HepG2 (cell line): ENCODE data around the gene TMEM231. TPM values are rescaled to one million over a fixed set of nuclear protein-coding genes. Genes with fewer than 3 reads are reported as not detected.

ENCODE experiments used
- ATAC-seq: fragments of 200-7000 bp; cut with Tn5 transposase; 3 replicates; pipeline ENCODE4 v1.9.1; 2020; ENCODE audit warnings: mild to moderate bottlenecking, moderate library complexity
- BruUV-seq: library from RNA; stranded (reverse); fragments of 400-500 nt; replicated peaks from 2 replicates; lab custom pipeline; 2021; lab: Mats Ljungman, UMichigan
- CTCF ChIA-PET: fragments of 300-600 bp; formaldehyde crosslinking; extraction: SDS; loops from one replicate; lab custom pipeline; 2021; ENCODE audit warnings: low total read pairs, inconsistent platforms, low intra/inter-chr PET ratio; lab: Yijun Ruan, JAX
- POLR2A ChIA-PET: fragments of 350-600 bp; sonication (Branson Sonifier 250); formaldehyde crosslinking; loops from one replicate; lab custom pipeline; 2020; ENCODE audit warnings: antibody characterized with exemption, inconsistent platforms; lab: Yijun Ruan, JAX
- DNase-seq: peaks from one replicate; pipeline ENCODE4 v3.0.0-alpha.2; 2015; ENCODE audit warnings: low spot score
- FAIRE-seq: peaks from 3 replicates; lab custom pipeline; 2011; peaks lifted over from hg19 to GRCh38; lab: Jason Lieb, UNC
- H2AFZ ChIP-seq: one replicate; pipeline ENCODE4 v1.6.1; 2011; ENCODE audit warnings: low read length, inconsistent platforms
- H3K27ac ChIP-seq: fragments of 300-600 bp; 3 replicates; pipeline ENCODE4 v1.8.0; 2011; ENCODE audit warnings: mixed run types, mild to moderate bottlenecking, mixed read lengths, low read length, inconsistent platforms; ENCODE audit not compliant: insufficient read depth; ENCODE audit errors: extremely low read length
- H3K27me3 ChIP-seq, 2 experiments: fragments of 200-600 bp in 1 of 2; 2 replicates in 1 of 2; 3 replicates in 1 of 2; pipeline versions ENCODE4 v1.6.0 to v1.8.0; 2011; ENCODE audit warnings: low read length in 2 of 2, mild to moderate bottlenecking in 2 of 2, moderate library complexity in 2 of 2, inconsistent platforms in 1 of 2; ENCODE audit not compliant: insufficient read depth in 2 of 2, control insufficient read depth in 1 of 2
- H3K36me3 ChIP-seq, 2 experiments: fragments of 200-600 bp in 1 of 2; replicated peaks in 1 of 2; 2 replicates in 1 of 2; 3 replicates in 1 of 2; pipeline versions ENCODE4 v1.5.1 to v1.8.0; 2011; ENCODE audit warnings: low read length in 2 of 2, inconsistent platforms in 1 of 2; ENCODE audit not compliant: insufficient read depth in 2 of 2, control insufficient read depth in 1 of 2
- H3K4me1 ChIP-seq: 2 replicates; pipeline ENCODE4 v1.5.1; 2012; ENCODE audit warnings: low read length, inconsistent platforms; ENCODE audit not compliant: insufficient read depth
- H3K4me2 ChIP-seq: 2 replicates; pipeline ENCODE4 v1.6.0; 2011; ENCODE audit warnings: low read depth, low read length, inconsistent platforms
- H3K4me3 ChIP-seq, 3 experiments: fragments of 200-600 bp in 1 of 3; sonication (generic), shearing (Covaris generic) in 1 of 3; replicated peaks in 1 of 3; 2 replicates each; pipeline ENCODE4 v1.5.1; 2011 to 2016; ENCODE audit warnings: low read length in 3 of 3, inconsistent platforms in 2 of 3, low read depth in 2 of 3, mild to moderate bottlenecking in 2 of 3, control low read depth in 1 of 3, mixed read lengths in 1 of 3; ENCODE audit not compliant: insufficient read depth in 1 of 3
- H3K79me2 ChIP-seq: one replicate; pipeline ENCODE4 v1.6.1; 2011; ENCODE audit warnings: low read length, inconsistent platforms; ENCODE audit not compliant: insufficient read depth
- H3K9ac ChIP-seq: 2 replicates; pipeline ENCODE4 v1.6.0; 2011; ENCODE audit warnings: mild to moderate bottlenecking, low read depth, low read length, inconsistent platforms; ENCODE audit not compliant: insufficient read depth
- H3K9me3 ChIP-seq: 2 replicates; pipeline ENCODE4 v1.5.1; 2012; ENCODE audit warnings: mild to moderate bottlenecking, low read length
- H4K20me1 ChIP-seq: 2 replicates; pipeline ENCODE4 v1.6.0; 2011; ENCODE audit warnings: inconsistent platforms, mild to moderate bottlenecking, low read length, moderate library complexity; ENCODE audit not compliant: insufficient read depth
- AHDC1 ChIP-seq: sonication (generic); formaldehyde crosslinking; IDR thresholded peaks from 2 replicates; pipeline ENCODE4 v1.5.1; 2020; ENCODE audit warnings: mild to moderate bottlenecking, missing genetic modification reagents, borderline replicate concordance
- ATAD3A ChIP-seq: sonication (generic); formaldehyde crosslinking; IDR thresholded peaks from 2 replicates; pipeline ENCODE4 v1.4.0; 2020; ENCODE audit warnings: missing genetic modification reagents
- BCL3 ChIP-seq: sonication (generic); formaldehyde crosslinking; IDR thresholded peaks from 2 replicates; pipeline ENCODE4 v1.5.1; 2020; ENCODE audit warnings: mild to moderate bottlenecking, missing genetic modification reagents, moderate library complexity
- TCF12 ChIP-seq, 2 experiments: fragments of 450-650 bp in 1 of 2; sonication (generic) in 1 of 2; formaldehyde crosslinking in 1 of 2; IDR thresholded peaks; 2 replicates each; pipeline versions ENCODE4 v1.6.1 to v1.8.0; 2017 to 2022; ENCODE audit warnings: antibody characterized with exemption in 1 of 2, mild to moderate bottlenecking in 1 of 2, missing genetic modification reagents in 1 of 2, moderate library complexity in 1 of 2
- ZNF264 ChIP-seq: sonication (generic); formaldehyde crosslinking; IDR thresholded peaks from 2 replicates; pipeline ENCODE4 v1.4.0; 2020; ENCODE audit warnings: missing genetic modification reagents
- WGBS: methylation state at CpG from one replicate; pipeline ENCODE4 v1.1.6; 2017; ENCODE audit warnings: low lambda C conversion rate; 5-methylcytosine and 5-hydroxymethylcytosine counted together
- in situ Hi-C: cut with HindIII; loops from 2 replicates; pipeline ENCODE4 v1.10.0; 2017; ENCODE audit warnings: low pct_unique_long_range_greater_than_20kb; ENCODE audit not compliant: extremely low pct_ligation_motif_present
- intact Hi-C: fragments of 100-400 bp; cut with micrococcal nuclease; formaldehyde crosslinking; loops from one replicate; pipeline ENCODE4 v1.10.0; 2022; ENCODE audit not compliant: unreplicated experiment
- polyA plus RNA-seq, 8 experiments: library from polyadenylated mRNA; depleted of rRNA in 3 of 8; stranded (reverse) in 7 of 8; unstranded in 1 of 8; fragments of >200 nt; fragmentation: Illumina TruSeq in 4 of 8; extraction: Trizol in 4 of 8; gene quantifications; 2 replicates each; pipeline versions ENCODE4 v1.2.1 to v1.2.3, GENCODE V29; 2011 to 2016; ENCODE audit warnings: low read depth in 4 of 8, missing spikeins in 1 of 8, mixed read lengths in 1 of 8; ENCODE audit not compliant: insufficient read depth in 1 of 8
- total RNA-seq, 5 experiments: library from RNA; depleted of rRNA; stranded (reverse); fragments of >200 nt; fragmentation: Illumina TruSeq; extraction: Trizol; gene quantifications; 2 replicates each; pipeline ENCODE4 v1.2.3, GENCODE V29; 2016; ENCODE audit warnings: low read depth in 1 of 5

The TMEM231 gene
- total and polyA plus RNA-seq, 2 of the 13 experiments (the other 11 are each of a cell fraction or from before 2014, with no cell fraction given) = 3.5 to 7.4 TPM

DNA sequence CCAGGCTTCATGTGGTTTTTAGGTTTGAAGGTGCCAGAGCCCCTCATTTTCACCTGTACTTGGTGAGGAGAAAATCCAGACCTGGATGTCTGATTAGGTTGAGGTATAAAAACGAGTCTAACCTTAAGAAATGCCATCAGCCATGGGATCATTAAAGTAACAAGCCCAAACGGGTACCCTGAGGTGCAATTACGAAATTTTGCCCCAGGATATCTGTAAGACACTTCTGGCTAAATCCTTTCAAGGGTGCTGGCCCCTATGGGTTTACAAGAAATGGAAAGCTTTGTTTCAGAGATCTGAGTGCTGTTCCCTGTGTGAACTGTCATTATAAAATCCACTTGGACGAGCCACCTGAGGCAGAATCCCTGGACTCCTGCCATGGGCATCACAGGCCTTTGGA is 47.2 kb upstream of the TMEM231 start:
- ChIA-PET POLR2A (no interaction called here), CTCF (no interaction called here)
- intact Hi-C loops (no loop called here), in situ Hi-C loops (no loop called here)
- no peak overlapping the region for H3K27ac ChIP-seq
- no peak overlapping the region for H2AFZ ChIP-seq
- peaks cover 15 to 59% of the 10 kb centered on the region in 2 experiments for H3K36me3 ChIP-seq
- no peaks in the 10 kb centered on the region for H3K79me2 ChIP-seq
- H3K4me3 ChIP-seq = no peak overlapping the region
- 84% methylated on average over 4 of the region's 4 CpGs for WGBS
- DNase-seq = no peak
- H4K20me1 ChIP-seq = no peaks in the 10 kb centered on the region
- H3K4me1 ChIP-seq = no peaks in the 10 kb centered on the region
- H3K27me3 ChIP-seq = no peaks in the 10 kb centered on the region
- TF ChIP-seq ZNF264 (CRISPR knock-in tag) (no peak), AHDC1 (CRISPR knock-in tag) (no peak), ATAD3A (CRISPR knock-in tag) (no peak), TCF12 (IDR thresholded peaks at IDR 0.05) (no peak), TCF12 (CRISPR knock-in tag; IDR thresholded peaks at IDR 0.05) (no peak), BCL3 (CRISPR knock-in tag) (no peak)
- FAIRE-seq = no peak
- no peak for ATAC-seq
- H3K9me3 ChIP-seq = no peaks in the 10 kb centered on the region
- no TSS peak for BruUV-seq
- H3K4me2 ChIP-seq = no peak overlapping the region
- H3K9ac ChIP-seq = no peak overlapping the region
